ENCODE data around the gene FCGBP. TPM values are rescaled to one million over a fixed set of nuclear protein-coding genes. Genes with fewer than 3 reads are reported as not detected.

Gene FCGBP
- polyA plus RNA-seq, 1 donor (not counting 4 experiments of a cell fraction or from before 2014, with no cell fraction given) = 0.10 TPM

GRCh38 chr19:39926170-39926760 lies 8.2 kb downstream of the FCGBP start:
- H3K9me3 ChIP-seq (ENCODE audit: control insufficient read depth, low read depth, low read length) = no peaks in the 10 kb centered on the region
- no peaks in the 10 kb centered on the region for H3K79me2 ChIP-seq (ENCODE audit: control insufficient read depth, insufficient read depth, low read length)
- H3K27ac ChIP-seq (ENCODE audit: control insufficient read depth, insufficient read depth, low read length) = no peak overlapping the region
- no peaks in the 10 kb centered on the region for H3K4me1 ChIP-seq (ENCODE audit: control insufficient read depth, extremely low read depth, insufficient read depth, low read length)
- FAIRE-seq (no peak), DNase-seq (ENCODE audit: low read depth, low spot score) (no peak)
- H3K36me3 ChIP-seq (ENCODE audit: control insufficient read depth in 2 of 2, extremely low read depth in 1 of 2, insufficient read depth in 2 of 2, low read length in 2 of 2) = no peaks in the 10 kb centered on the region
- no peak overlapping the region for H2AFZ ChIP-seq (ENCODE audit: control insufficient read depth, low read length)
- no peak overlapping the region for H3K4me2 ChIP-seq (ENCODE audit: control insufficient read depth, extremely low read depth, insufficient read depth, low read depth, low read length)
- no peak overlapping the region for H3K9ac ChIP-seq (ENCODE audit: control insufficient read depth, extremely low read depth, insufficient read depth, low read length)
- no peaks in the 10 kb centered on the region for H4K20me1 ChIP-seq (ENCODE audit: control insufficient read depth, extremely low read depth, insufficient read depth, low read length)
- dilution Hi-C loops (cut with MboI; ENCODE audit: extremely low pct_ligation_motif_present, low sequenced_read_pairs) = no loop called here
- TF ChIP-seq EZH2 (IDR thresholded peaks at IDR 0.05; ENCODE audit: low read length) (no peak), CTCF (optimal IDR thresholded peaks at IDR 0.05 in 1 of 3, IDR thresholded peaks at IDR 0.05 in 1 of 3, conservative IDR thresholded peaks at IDR 0.05 in 1 of 3; ENCODE audit: extremely low read depth in 1 of 3, insufficient read depth in 2 of 3, low read length in 3 of 3) (no peak)
- no peaks in the 10 kb centered on the region for H3K9me1 ChIP-seq (ENCODE audit: control insufficient read depth, extremely low read depth, insufficient read depth, low read length)
- H3K4me3 ChIP-seq (ENCODE audit: control insufficient read depth in 2 of 3, extremely low read depth in 1 of 3, insufficient read depth in 2 of 3, low read depth in 1 of 3, low read length in 3 of 3) = no peak overlapping the region
- H3K27me3 ChIP-seq (ENCODE audit: control insufficient read depth, extremely low read depth, insufficient read depth, low read length) = no peaks in the 10 kb centered on the region

- Histone ChIP-seq H3K9me1 (ENCODE audit: control insufficient read depth, extremely low read depth, insufficient read depth, low read length) (no peaks in the 10 kb centered on the region), H3K36me3 (ENCODE audit: control insufficient read depth in 2 of 2, extremely low read depth in 1 of 2, insufficient read depth in 2 of 2, low read length in 2 of 2) (no peaks in the 10 kb centered on the region), H3K79me2 (ENCODE audit: control insufficient read depth, insufficient read depth, low read length) (no peaks in the 10 kb centered on the region), H3K9ac (ENCODE audit: control insufficient read depth, extremely low read depth, insufficient read depth, low read length) (no peak overlapping the region), H3K27ac (ENCODE audit: control insufficient read depth, insufficient read depth, low read length) (no peak overlapping the region), H3K4me1 (ENCODE audit: control insufficient read depth, extremely low read depth, insufficient read depth, low read length) (no peaks in the 10 kb centered on the region), H3K27me3 (ENCODE audit: control insufficient read depth, extremely low read depth, insufficient read depth, low read length) (no peaks in the 10 kb centered on the region), H2AFZ (ENCODE audit: control insufficient read depth, low read length) (no peak overlapping the region), H4K20me1 (ENCODE audit: control insufficient read depth, extremely low read depth, insufficient read depth, low read length) (no peaks in the 10 kb centered on the region), H3K4me2 (ENCODE audit: control insufficient read depth, extremely low read depth, insufficient read depth, low read depth, low read length) (no peak overlapping the region), H3K9me3 (ENCODE audit: control insufficient read depth, low read depth, low read length) (no peaks in the 10 kb centered on the region), H3K4me3 (ENCODE audit: control insufficient read depth in 2 of 3, extremely low read depth in 1 of 3, insufficient read depth in 2 of 3, low read depth in 1 of 3, low read length in 3 of 3) (no peak overlapping the region)
- TF ChIP-seq CTCF (optimal IDR thresholded peaks at IDR 0.05 in 1 of 3, IDR thresholded peaks at IDR 0.05 in 1 of 3, conservative IDR thresholded peaks at IDR 0.05 in 1 of 3; ENCODE audit: extremely low read depth in 1 of 3, insufficient read depth in 2 of 3, low read length in 3 of 3) = no peak
- TF ChIP-seq EZH2 (IDR thresholded peaks at IDR 0.05; ENCODE audit: low read length) = no peak
- DNase-seq (ENCODE audit: low read depth, low spot score) (no peak), FAIRE-seq (no peak)
- dilution Hi-C loops (cut with MboI; ENCODE audit: extremely low pct_ligation_motif_present, low sequenced_read_pairs) = no loop called here
Measured at GRCh38 chr19:39924952-39925351, 9.5 kb downstream of the FCGBP start.

Data from keratinocyte (primary cell).